ENCODE data around the gene EID3. TPM values are rescaled to one million over a fixed set of nuclear protein-coding genes. Genes with fewer than 3 reads are reported as not detected.
"Not testable (repeated sequence)": the region's sequence is repeated elsewhere in the genome, so short reads cannot be mapped to it uniquely, and the experiment has no call there.

EID3 gene
- total and polyA plus RNA-seq, 12 donors = 0.48 to 1.8 (median 1.0) TPM

- no peak for TF ChIP-seq CTCF (IDR thresholded peaks at IDR 0.05)
- ATAC-seq = no peak
- H3K36me3 ChIP-seq = peaks cover 0 to 72% (median 17%) of the 10 kb centered on the region in 9 donors
- H3K4me3 ChIP-seq = no peak overlapping the region
- H3K9me3 ChIP-seq = no peaks in the 10 kb centered on the region
- H3K27me3 ChIP-seq = no peaks in the 10 kb centered on the region
- H3K27ac ChIP-seq = no peak overlapping the region
- intact Hi-C loops (cut with DNase I) = loop anchor here in 1 of 10 donors (5.0 kb wide), 1 partner anchor 75 kb away; the partner anchor contains the start of gene TXNRD1
- peaks cover 0 to 63% (median 55%) of the 10 kb centered on the region in 9 donors for H3K4me1 ChIP-seq
- DNase-seq = no peak
- 75 to 79% methylated on average over 5 of the region's 5 CpGs for WGBS, 2 donors
Observed at GRCh38 chr12:104291867-104292524, 11.5 kb upstream of the EID3 start.

GRCh38 chr12:104292872-104293794 is 10.4 kb upstream of the EID3 start:
- peaks cover 0 to 62% (median 51%) of the 10 kb centered on the region in 9 donors for H3K4me1 ChIP-seq
- peaks cover 0 to 84% (median 17%) of the 10 kb centered on the region in 9 donors for H3K36me3 ChIP-seq
- ATAC-seq (no peak), DNase-seq (no peak)
- TF ChIP-seq CTCF (IDR thresholded peaks at IDR 0.05) = no peak
- no peak overlapping the region for H3K4me3 ChIP-seq
- 96 to 97% methylated on average over 12 of the region's 12 CpGs for WGBS, 2 donors
- H3K27me3 ChIP-seq = no peaks in the 10 kb centered on the region
- H3K9me3 ChIP-seq = no peaks in the 10 kb centered on the region
- no peak overlapping the region for H3K27ac ChIP-seq
- intact Hi-C loops (cut with DNase I) = loop anchor here in 1 of 10 donors (5.0 kb wide), 1 partner anchor 76 kb away; the partner anchor contains the start of gene TXNRD1

GRCh38 chr12:104294158-104294859 is 9.2 kb upstream of the EID3 start:
- not testable (repeated sequence) for ATAC-seq, H3K9me3 ChIP-seq, H3K27ac ChIP-seq, H3K27me3 ChIP-seq, H3K4me3 ChIP-seq
- Histone ChIP-seq H3K36me3 (peaks cover 0 to 95% (median 17%) of the 10 kb centered on the region in 9 donors), H3K4me1 (peaks cover 0 to 62% (median 45%) of the 10 kb centered on the region in 9 donors)
- peak in 1 of 2 donors; percentile 31 for DNase-seq
- intact Hi-C loops (cut with DNase I) = loop anchor here in 1 of 10 donors (5.0 kb wide), 1 partner anchor 77 kb away; the partner anchor contains the start of gene TXNRD1
- TF ChIP-seq CTCF (IDR thresholded peaks at IDR 0.05) = peak in 3 of 9 donors; percentile 26 to 33 (median 33)
- WGBS, 2 donors = 70 to 73% methylated on average over 16 of the region's 17 CpGs
